VCaP (cell line): Measurements from ENCODE around the gene ZFR.

ENCODE experiments used
- H3K27ac ChIP-seq: fragments of 450-650 bp; 2 replicates; pipeline ENCODE4 v1.5.1; 2017
- TF ChIP-seq, protein P1 (sequence below): fragments of 450-650 bp; conservative IDR thresholded peaks from 2 replicates; pipeline ENCODE4 v1.5.1; 2017; ENCODE audit warnings: mild to moderate bottlenecking, moderate library complexity

The ZFR gene

DNA sequence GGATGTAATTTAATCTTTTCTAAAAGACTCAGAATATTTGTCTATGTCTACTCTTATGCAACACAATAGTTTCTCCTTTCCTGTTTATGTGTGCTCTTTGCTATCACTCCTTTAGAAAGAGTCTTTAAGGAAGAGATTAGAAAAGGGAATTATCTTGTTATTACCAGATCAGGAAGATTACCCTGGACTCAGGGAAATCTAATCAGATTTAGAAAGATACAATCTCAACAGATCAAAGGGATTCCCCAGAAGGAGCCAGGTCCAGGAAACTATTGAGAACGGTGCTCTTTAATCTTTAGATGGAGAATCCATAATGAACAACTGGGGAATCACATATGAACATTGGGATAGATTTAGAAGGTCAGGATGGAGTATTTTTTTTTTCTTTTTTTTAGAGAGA is 32.4 kb upstream of the ZFR start:
- TF ChIP-seq, protein P1, sequence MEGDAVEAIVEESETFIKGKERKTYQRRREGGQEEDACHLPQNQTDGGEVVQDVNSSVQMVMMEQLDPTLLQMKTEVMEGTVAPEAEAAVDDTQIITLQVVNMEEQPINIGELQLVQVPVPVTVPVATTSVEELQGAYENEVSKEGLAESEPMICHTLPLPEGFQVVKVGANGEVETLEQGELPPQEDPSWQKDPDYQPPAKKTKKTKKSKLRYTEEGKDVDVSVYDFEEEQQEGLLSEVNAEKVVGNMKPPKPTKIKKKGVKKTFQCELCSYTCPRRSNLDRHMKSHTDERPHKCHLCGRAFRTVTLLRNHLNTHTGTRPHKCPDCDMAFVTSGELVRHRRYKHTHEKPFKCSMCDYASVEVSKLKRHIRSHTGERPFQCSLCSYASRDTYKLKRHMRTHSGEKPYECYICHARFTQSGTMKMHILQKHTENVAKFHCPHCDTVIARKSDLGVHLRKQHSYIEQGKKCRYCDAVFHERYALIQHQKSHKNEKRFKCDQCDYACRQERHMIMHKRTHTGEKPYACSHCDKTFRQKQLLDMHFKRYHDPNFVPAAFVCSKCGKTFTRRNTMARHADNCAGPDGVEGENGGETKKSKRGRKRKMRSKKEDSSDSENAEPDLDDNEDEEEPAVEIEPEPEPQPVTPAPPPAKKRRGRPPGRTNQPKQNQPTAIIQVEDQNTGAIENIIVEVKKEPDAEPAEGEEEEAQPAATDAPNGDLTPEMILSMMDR: no peak
- no peak overlapping the region for H3K27ac ChIP-seq

DNA sequence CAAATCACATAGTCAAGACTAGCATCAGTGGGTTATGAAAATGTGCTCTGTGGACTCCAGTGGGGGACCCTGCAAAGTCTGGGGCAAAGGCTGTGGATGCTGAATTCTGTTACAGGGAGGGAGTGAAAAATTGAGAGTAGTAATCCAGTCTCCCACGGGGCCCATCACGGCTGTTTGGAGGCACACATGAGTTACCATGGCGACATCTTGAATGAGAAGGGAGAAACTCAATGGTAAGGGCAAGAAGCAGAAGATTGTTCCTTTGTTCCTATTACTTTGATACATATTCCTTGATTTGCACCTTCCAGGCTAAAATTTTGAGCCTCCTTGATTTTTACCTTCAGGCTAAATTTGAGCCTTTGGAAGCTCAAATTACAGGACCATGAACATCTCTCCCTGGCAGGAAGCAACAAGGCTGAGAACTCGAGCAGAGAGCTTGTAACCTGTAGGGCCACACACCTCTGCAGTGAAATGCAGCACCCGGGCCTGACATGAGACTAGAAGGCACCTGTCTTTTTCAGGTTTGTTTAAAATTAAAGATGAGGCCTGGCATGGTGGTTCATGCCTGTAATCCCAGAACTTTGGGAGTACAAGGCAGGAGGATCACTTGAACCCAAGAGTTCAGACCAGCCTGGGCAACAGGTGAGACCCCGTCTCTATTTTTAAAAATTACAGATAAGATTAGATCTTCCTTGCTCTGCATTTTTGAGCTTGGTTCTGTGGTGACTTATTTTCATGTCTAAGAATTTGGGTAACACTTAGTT is 31.0 kb upstream of the ZFR start:
- TF ChIP-seq, protein P1: no peak
- no peak overlapping the region for H3K27ac ChIP-seq

DNA sequence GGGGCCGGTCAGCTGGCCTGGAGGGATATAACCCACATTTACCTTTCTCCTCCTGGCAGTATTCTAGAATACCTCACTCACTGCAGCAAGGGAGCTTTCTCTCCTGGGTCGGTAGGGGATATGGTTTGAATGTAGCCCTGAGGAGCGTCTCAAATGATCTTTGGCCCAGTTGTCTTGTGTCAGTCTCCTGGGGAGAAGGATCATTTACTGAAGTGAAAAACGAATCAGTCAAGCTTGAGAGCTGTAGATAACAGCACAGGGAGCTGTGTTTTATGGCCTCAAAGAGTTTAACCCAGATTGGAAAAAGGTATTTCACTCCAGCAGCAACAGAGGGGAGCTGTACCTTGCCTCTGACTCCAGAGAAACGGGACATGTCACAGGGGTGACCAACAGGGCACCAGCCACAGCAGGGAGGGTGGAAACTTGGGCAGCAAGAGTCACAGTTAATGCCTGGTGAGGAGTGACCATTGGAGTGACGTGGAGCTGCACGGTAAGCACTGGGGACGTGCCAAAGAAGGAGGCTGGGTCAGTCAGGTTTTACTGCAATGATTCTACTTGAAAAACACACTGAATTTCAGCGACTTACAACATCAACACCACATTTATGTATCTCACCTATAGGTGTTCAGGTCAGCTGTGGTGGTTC is 29.8 kb upstream of the ZFR start:
- no peak overlapping the region for H3K27ac ChIP-seq
- TF ChIP-seq, protein P1: no peak

DNA sequence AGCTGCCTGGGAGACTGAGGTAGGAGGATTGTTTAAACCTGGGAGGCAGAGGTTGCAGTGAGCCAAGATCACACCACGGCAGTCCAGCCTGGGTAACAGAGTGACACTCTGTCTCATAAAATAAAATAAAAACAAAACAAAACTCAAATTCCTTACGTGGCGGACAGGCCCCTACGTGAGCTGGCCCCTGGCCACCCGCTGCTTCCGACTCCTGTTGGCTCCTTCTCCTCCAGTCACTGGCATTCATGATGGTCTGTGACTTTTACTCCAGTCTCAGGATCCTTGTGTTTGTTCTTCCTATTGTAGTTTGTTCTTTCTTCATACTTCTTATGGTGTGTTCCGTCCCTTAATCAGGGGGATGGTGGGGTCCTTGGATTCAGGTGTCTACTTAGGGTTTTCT is 28.5 kb upstream of the ZFR start:
- no peak overlapping the region for H3K27ac ChIP-seq
- TF ChIP-seq, protein P1: no peak

DNA sequence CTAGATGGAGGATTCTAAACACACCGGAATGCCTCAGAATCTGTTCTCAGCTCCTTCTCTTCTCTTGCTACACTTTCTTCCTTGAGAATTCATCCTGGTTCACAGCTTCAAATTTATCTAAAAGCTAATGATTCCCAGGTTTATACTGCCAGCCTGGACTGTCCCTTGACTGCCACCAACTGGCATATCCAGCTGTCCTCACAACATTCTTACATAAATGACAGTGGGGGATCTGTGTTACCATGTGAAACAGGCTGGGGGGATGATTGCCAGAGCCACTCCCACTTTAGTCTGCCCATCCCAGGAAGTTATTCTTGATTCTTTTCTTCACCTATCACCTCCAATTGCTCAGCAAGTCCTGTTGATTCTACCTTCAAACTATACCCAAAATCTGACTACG is 27.2 kb upstream of the ZFR start:
- H3K27ac ChIP-seq: no peak overlapping the region
- TF ChIP-seq, protein P1: peak; percentile 68

DNA sequence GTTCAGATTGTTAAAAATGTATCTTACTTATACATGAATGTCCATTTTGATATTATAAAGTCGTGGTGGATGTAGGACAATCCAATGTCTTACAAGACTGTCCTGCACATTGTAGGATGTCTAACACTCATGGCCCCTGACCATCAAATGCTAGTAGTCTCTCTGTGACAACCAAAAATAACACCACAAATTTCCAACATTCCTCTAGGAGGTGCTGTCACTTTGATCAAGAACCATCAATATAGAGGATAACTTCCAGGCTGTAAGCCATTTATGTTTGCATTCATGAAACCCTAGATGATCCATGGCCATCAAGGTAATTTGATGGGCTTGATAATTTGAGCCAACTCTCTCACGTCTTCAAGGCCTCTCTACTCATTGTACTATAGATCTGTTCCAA is 20.5 kb upstream of the ZFR start:
- TF ChIP-seq, protein P1: no peak
- no peak overlapping the region for H3K27ac ChIP-seq

DNA sequence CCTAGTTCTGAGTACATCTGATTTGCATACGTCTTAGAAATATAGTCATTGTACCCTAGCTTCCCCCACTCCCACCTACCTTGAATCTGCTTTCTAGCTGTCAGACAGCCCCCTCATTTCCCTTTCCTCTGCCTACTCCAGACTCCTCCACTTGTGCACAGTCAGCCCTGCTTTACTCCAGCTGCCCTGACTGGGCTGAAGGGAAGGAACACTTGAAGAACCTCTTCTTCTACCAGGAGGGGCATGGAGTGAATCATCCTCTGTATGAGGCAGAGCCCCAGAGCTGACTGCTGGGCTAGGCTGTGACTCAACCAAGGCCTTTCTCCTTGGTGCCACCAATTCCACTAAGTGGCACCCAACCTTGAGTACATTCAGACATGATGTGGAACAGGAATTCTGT is 18.1 kb upstream of the ZFR start:
- H3K27ac ChIP-seq: no peak overlapping the region
- TF ChIP-seq, protein P1: no peak
